AG10803 (cell line): ENCODE results near the gene ANKS1A.

ENCODE experiments used
- DNase-seq: peaks from one replicate; pipeline ENCODE4 v3.0.0; 2010; ENCODE audit warnings: low read depth
- H3K4me3 ChIP-seq: 2 replicates; pipeline ENCODE4 v1.5.1; 2011; ENCODE audit warnings: mild to moderate bottlenecking, low read length, control low read depth
- TF ChIP-seq, protein P1 (sequence below): conservative IDR thresholded peaks from 2 replicates; pipeline ENCODE4 v1.5.1; 2011; ENCODE audit warnings: mild to moderate bottlenecking, low read length, control low read depth, inconsistent platforms

The ANKS1A gene

DNA sequence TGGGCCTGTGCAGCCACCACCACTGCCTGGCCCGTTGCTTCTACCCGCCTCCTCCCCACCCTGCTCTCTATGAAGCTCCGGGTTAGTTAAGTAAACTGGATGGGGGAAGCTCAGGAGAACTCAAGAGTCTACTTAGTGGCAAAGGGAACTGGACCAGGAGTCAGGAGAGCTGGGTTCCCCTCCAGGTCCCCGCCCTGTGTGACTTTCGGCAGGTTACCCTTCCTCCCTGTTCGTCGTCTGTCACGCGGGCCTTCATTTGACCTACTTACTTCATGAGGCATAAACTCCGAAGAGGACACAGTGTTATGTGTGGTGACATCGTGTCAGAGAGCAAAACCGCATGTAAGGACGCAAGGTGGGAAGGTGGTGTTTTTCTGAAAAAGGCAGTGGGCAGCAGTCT is 176.8 kb downstream of the ANKS1A start:
- no peak for DNase-seq
- TF ChIP-seq, protein P1, sequence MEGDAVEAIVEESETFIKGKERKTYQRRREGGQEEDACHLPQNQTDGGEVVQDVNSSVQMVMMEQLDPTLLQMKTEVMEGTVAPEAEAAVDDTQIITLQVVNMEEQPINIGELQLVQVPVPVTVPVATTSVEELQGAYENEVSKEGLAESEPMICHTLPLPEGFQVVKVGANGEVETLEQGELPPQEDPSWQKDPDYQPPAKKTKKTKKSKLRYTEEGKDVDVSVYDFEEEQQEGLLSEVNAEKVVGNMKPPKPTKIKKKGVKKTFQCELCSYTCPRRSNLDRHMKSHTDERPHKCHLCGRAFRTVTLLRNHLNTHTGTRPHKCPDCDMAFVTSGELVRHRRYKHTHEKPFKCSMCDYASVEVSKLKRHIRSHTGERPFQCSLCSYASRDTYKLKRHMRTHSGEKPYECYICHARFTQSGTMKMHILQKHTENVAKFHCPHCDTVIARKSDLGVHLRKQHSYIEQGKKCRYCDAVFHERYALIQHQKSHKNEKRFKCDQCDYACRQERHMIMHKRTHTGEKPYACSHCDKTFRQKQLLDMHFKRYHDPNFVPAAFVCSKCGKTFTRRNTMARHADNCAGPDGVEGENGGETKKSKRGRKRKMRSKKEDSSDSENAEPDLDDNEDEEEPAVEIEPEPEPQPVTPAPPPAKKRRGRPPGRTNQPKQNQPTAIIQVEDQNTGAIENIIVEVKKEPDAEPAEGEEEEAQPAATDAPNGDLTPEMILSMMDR, result no peak
- no peak overlapping the region for H3K4me3 ChIP-seq

DNA sequence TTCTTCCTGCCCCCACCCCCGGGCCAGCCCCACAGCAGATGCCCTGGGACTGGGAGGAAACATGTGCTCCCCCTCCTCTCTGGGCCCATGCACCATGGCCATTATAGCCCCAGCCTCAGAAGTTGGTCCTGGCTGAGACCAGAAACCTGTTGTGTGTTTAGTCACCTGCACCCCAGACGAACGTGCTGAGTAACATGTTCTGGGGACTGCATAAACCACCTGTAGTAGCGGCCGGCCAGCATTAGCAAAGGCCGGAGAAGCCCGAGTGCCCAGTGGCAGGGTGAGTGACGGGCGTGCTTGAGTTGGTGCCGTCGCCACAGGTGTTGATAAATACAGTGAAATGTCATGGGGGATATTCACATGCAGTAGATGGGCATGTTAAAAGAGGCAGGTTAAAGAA is 178.2 kb downstream of the ANKS1A start:
- no peak for DNase-seq
- H3K4me3 ChIP-seq, result no peak overlapping the region
- TF ChIP-seq, protein P1, result no peak

DNA sequence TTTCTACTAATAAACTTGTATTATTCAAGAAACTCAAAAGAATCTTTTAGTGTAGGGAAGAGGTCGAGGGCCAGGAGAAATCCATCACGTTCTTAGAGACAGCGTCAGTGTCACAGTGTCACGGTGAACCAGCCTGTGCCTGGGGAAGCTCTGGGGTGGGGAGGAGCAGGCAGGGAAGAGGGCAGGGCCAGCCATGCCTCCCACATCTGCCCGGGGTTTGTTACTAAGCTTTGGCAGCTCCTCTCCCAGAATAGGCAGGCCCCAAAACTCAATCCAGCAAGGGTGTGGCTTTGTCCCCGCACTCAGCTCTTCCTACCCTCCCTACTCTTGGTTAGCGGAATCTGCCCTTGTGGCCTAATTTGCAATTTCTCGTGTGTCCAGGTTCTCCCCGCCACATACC is 179.2 kb downstream of the ANKS1A start:
- H3K4me3 ChIP-seq, result no peak overlapping the region
- DNase-seq, result no peak
- TF ChIP-seq, protein P1, result no peak

DNA sequence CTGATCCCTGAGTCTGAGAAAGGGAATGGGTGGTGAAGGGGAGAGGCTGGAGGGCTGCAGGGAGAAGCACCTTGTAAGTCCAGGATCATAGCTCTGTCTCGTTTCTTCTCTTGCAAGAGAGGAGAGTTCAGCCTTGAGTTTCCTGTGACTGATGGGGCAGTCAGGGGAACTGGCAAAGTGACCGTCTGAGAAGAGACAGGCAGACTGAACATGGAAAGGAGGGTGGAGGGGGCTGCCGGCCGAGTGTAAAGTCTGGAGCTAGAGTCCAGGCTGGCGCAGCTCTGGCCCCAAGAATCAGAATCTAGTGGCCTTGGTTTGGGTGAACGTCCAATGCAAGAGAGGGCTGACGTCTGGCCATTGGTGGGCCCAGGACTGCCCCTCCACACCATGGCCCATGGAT is 179.6 kb downstream of the ANKS1A start:
- no peak overlapping the region for H3K4me3 ChIP-seq
- TF ChIP-seq, protein P1, result no peak
- DNase-seq, result no peak

DNA sequence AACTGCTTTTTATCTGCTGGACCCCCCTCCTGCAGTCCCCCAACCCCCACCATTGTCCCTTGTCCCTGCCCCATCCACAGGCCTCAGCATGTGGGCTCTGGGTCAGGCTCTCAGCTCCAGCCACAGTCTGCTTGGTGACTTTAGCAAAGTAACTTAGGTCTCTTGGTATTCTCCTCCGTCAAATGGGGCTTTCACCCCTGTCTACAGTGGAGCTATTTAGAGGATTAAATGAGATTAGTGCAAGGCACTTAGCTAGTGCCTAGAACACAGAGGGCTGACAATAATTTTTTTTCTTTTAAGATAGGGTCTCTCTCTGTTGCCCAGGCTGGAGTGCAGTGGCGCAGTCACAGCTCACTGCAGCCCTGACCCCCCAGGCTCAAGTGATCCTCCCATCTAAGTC is 180.2 kb downstream of the ANKS1A start:
- TF ChIP-seq, protein P1, result no peak
- H3K4me3 ChIP-seq, result no peak overlapping the region
- DNase-seq, result no peak

DNA sequence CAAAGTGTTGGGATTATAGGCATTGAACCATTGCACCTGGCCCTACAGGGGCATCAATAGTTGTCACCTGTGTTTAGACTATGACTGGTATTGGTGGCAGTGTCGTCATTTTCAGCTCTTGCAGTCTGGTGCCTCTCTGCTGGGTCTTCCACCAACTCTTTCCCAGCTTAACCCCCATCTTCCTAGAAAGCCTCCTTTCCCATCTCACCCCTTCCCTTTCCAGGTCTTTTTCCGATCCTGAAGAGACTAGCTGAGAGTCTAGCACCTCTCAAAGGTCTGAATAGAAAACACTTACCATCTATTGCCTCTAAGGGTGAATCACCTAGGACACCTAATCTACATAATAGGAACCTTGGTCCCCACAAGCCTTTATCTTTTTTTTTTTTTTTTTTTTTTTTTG is 181.1 kb downstream of the ANKS1A start:
- TF ChIP-seq, protein P1, result no peak
- H3K4me3 ChIP-seq, result no peak overlapping the region
- DNase-seq, result no peak

DNA sequence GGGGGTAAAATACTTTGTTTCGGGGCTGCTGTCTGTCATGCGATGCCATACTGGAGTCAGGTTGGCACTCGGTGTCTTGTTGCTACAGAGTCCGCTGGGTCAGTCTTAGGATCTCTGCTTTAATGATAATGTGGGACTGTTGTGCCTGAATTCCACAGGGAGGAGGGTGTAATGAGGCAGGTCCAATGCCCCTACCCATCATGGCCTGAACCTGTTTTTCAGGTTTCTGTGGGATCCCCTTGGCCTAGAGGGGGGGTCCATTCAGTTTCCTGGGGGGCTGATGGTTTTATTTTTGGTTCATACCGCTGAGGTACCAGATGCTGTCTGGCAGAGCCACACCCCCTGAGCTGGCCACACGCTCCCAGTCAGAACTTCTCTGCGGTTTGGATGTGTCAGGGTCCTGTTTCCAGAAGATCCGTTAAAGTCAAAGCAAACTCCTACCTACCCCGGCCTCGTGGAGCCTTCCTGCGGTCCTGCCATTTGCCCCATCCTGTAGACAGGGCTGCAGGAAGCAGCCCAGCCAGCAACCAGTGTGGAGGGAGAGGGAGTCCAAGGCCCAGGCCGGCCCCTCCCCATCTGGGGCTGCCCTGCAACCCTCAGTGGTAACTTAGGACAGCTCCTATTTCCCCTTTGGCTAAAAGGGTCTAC is 182.4 kb downstream of the ANKS1A start:
- H3K4me3 ChIP-seq, result no peak overlapping the region
- TF ChIP-seq, protein P1, result no peak
- DNase-seq, result no peak
